Panc1 (cell line): ENCODE measurements around the gene FFAR1.

Experiments
- POLR2AphosphoS5 ChIP-seq: IDR thresholded peaks from 2 replicates; pipeline ENCODE4 v1.6.1; 2012; ENCODE audit warnings: mild to moderate bottlenecking, low read depth, low read length, moderate library complexity
- SIN3A ChIP-seq: IDR thresholded peaks from 2 replicates; pipeline ENCODE4 v1.6.1; 2012; ENCODE audit warnings: low read depth, mild to moderate bottlenecking, low read length, moderate library complexity, borderline replicate concordance; ENCODE audit not compliant: insufficient read depth
- TCF7L2 ChIP-seq: IDR thresholded peaks from 2 replicates; pipeline ENCODE4 v1.6.1; 2011; ENCODE audit warnings: mild to moderate bottlenecking, low read depth, low read length, inconsistent platforms
- TF ChIP-seq, protein P1 (sequence below), 2 experiments: IDR thresholded peaks; 2 replicates each; pipeline ENCODE4 v1.6.1; 2011 to 2012; ENCODE audit warnings: low read depth in 2 of 2, control low read depth in 1 of 2, low read length in 1 of 2, mild to moderate bottlenecking in 1 of 2, moderate library complexity in 1 of 2; ENCODE audit not compliant: insufficient read depth in 1 of 2
- TF ChIP-seq, protein P2 (sequence below): fragments of 450-650 bp; IDR thresholded peaks from 2 replicates; pipeline ENCODE4 v1.5.1; 2017; ENCODE audit warnings: mild to moderate bottlenecking

DNA sequence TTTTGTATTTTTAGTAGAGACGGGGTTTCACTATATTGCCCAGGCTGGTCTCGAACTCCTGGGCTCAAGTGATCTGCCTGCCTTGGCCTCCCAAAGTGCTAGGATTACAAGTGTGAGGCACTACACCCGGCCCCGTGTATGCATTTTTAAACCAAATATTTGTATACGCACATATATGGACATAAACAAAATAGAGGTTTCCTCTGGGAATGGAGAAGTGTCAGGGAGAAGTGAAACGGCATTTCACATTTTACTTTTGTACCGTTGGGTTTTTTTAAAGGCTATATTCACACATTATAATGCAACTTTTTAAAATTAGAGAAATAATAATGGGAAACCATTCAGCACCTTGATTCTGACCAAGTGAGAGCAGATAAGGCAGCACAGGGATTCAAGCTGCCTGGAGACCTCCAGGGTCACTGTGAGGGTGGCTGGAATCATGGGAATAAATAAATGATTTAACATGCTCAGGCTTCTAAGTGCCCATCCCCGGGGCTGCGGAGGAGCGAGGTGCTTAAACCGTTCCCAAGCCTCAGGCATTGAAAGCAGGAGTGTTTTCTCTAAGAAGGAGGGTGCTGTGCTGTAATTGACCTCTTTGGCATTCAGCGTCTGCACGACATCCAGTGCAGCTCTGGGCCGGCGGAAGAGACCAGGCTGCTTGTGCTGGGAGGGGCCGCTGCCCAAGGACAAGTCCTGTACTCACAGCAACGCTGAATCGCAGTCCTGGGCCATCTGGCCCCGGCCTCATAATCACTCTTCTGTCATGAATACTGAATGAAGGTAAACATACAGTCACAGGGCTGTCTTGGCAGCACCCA is 47.9 kb downstream of the FFAR1 start:
- TF ChIP-seq, protein P1, sequence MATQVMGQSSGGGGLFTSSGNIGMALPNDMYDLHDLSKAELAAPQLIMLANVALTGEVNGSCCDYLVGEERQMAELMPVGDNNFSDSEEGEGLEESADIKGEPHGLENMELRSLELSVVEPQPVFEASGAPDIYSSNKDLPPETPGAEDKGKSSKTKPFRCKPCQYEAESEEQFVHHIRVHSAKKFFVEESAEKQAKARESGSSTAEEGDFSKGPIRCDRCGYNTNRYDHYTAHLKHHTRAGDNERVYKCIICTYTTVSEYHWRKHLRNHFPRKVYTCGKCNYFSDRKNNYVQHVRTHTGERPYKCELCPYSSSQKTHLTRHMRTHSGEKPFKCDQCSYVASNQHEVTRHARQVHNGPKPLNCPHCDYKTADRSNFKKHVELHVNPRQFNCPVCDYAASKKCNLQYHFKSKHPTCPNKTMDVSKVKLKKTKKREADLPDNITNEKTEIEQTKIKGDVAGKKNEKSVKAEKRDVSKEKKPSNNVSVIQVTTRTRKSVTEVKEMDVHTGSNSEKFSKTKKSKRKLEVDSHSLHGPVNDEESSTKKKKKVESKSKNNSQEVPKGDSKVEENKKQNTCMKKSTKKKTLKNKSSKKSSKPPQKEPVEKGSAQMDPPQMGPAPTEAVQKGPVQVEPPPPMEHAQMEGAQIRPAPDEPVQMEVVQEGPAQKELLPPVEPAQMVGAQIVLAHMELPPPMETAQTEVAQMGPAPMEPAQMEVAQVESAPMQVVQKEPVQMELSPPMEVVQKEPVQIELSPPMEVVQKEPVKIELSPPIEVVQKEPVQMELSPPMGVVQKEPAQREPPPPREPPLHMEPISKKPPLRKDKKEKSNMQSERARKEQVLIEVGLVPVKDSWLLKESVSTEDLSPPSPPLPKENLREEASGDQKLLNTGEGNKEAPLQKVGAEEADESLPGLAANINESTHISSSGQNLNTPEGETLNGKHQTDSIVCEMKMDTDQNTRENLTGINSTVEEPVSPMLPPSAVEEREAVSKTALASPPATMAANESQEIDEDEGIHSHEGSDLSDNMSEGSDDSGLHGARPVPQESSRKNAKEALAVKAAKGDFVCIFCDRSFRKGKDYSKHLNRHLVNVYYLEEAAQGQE (IDR thresholded peaks at IDR 0.05; ENCODE audit: insufficient read depth in 1 of 2, low read depth in 2 of 2, low read length in 1 of 2), result no peak
- TF ChIP-seq, protein P2, sequence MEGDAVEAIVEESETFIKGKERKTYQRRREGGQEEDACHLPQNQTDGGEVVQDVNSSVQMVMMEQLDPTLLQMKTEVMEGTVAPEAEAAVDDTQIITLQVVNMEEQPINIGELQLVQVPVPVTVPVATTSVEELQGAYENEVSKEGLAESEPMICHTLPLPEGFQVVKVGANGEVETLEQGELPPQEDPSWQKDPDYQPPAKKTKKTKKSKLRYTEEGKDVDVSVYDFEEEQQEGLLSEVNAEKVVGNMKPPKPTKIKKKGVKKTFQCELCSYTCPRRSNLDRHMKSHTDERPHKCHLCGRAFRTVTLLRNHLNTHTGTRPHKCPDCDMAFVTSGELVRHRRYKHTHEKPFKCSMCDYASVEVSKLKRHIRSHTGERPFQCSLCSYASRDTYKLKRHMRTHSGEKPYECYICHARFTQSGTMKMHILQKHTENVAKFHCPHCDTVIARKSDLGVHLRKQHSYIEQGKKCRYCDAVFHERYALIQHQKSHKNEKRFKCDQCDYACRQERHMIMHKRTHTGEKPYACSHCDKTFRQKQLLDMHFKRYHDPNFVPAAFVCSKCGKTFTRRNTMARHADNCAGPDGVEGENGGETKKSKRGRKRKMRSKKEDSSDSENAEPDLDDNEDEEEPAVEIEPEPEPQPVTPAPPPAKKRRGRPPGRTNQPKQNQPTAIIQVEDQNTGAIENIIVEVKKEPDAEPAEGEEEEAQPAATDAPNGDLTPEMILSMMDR, result no peak
- TF ChIP-seq POLR2AphosphoS5, result no peak
- TF ChIP-seq SIN3A, result no peak
- no peak for TF ChIP-seq TCF7L2
